HCT116 (cell line): ENCODE measurements around the gene TOB2. TPM values are rescaled to one million over a fixed set of nuclear protein-coding genes. Genes with fewer than 3 reads are reported as not detected.

Experiments used
- ATAC-seq: fragments of 200-7000 bp; cut with Tn5 transposase; 2 replicates; pipeline ENCODE4 v1.9.1; 2020; ENCODE audit warnings: mild to moderate bottlenecking, moderate library complexity
- BruUV-seq: library from RNA; stranded (reverse); fragments of 400-500 nt; replicated peaks from 2 replicates; lab custom pipeline; 2021; lab: Mats Ljungman, UMichigan
- CTCF ChIA-PET: fragments of 300-600 bp; sonication (Branson Sonifier 250); formaldehyde crosslinking; loops from one replicate; lab custom pipeline; 2021; ENCODE audit warnings: antibody characterized with exemption; lab: Charles Lee
- POLR2A ChIA-PET: fragments of 300-600, 350-600 bp; sonication (Branson Sonifier 250); formaldehyde crosslinking; loops from one replicate; lab custom pipeline; 2021; ENCODE audit warnings: antibody characterized with exemption; lab: Charles Lee
- RAD21 ChIA-PET, 2 experiments: fragments of 300-600 bp; sonication (Branson Sonifier 250); formaldehyde crosslinking; loops; one replicate each; lab custom pipeline; 2023; ENCODE audit warnings: low total read pairs in 2 of 2; ENCODE audit not compliant: uncharacterized antibody in 2 of 2, unreplicated experiment in 2 of 2, low non-redundant PET in 1 of 2; lab: Charles Lee
- DNase-seq: peaks from one replicate; pipeline ENCODE4 v3.0.0-alpha.2; 2010; ENCODE audit warnings: low read depth, low spot score
- H2AFZ ChIP-seq: fragments of 200-600 bp; shearing (Covaris generic), sonication (generic); 2 replicates; pipeline ENCODE4 v1.6.1; 2017; ENCODE audit warnings: low read depth, mixed run types, mixed read lengths, antibody characterized with exemption, low read length; ENCODE audit not compliant: poor library complexity, severe bottlenecking
- H3K27ac ChIP-seq: 2 replicates; pipeline ENCODE4 v1.5.1; 2012; ENCODE audit warnings: low read depth, low read length
- H3K27me3 ChIP-seq: fragments of 200-600 bp; sonication (generic); 2 replicates; pipeline ENCODE4 v1.6.1; 2016; ENCODE audit warnings: mixed run types, low read length, mixed read lengths; ENCODE audit not compliant: insufficient read depth
- H3K36me3 ChIP-seq, 2 experiments: fragments of 200-500 bp in 1 of 2; fragments of 200-600 bp in 1 of 2; sonication (Bioruptor generic) in 1 of 2; sonication (generic) in 1 of 2; 2 replicates each; pipeline versions ENCODE4 v1.5.1 to v1.6.1; 2014 to 2016; ENCODE audit warnings: low read length in 2 of 2, inconsistent platforms in 1 of 2, mixed read lengths in 1 of 2, mixed run types in 1 of 2; ENCODE audit not compliant: insufficient read depth in 2 of 2, control insufficient read depth in 1 of 2
- H3K4me1 ChIP-seq, 2 experiments: fragments of 200-600 bp in 1 of 2; sonication (generic) in 1 of 2; 2 replicates each; pipeline versions ENCODE4 v1.5.1 to v1.6.1; 2012 to 2017; ENCODE audit warnings: low read length in 2 of 2, inconsistent platforms in 1 of 2, mild to moderate bottlenecking in 1 of 2, mixed read lengths in 1 of 2, mixed run types in 1 of 2, moderate library complexity in 1 of 2; ENCODE audit not compliant: insufficient read depth in 2 of 2, control insufficient read depth in 1 of 2
- H3K4me2 ChIP-seq: fragments of 200-600 bp; sonication (generic); 2 replicates; pipeline ENCODE4 v1.6.1; 2017; ENCODE audit warnings: mixed run types, low read length, mixed read lengths
- H3K4me3 ChIP-seq, 2 experiments: fragments of 200-600 bp in 1 of 2; sonication (generic) in 1 of 2; replicated peaks in 1 of 2; 2 replicates each; pipeline ENCODE4 v1.5.1; 2011 to 2016; ENCODE audit warnings: low read length in 2 of 2, control low read depth in 1 of 2, low read depth in 1 of 2, mild to moderate bottlenecking in 1 of 2, mixed read lengths in 1 of 2, mixed run types in 1 of 2
- H3K79me2 ChIP-seq: fragments of 200-600 bp; sonication (generic); 2 replicates; pipeline ENCODE4 v1.6.1; 2017; ENCODE audit warnings: mild to moderate bottlenecking, mixed run types, low read length, moderate library complexity, mixed read lengths; ENCODE audit not compliant: insufficient read depth
- H3K9ac ChIP-seq: fragments of 200-600 bp; sonication (generic); 2 replicates; pipeline ENCODE4 v1.6.1; 2016; ENCODE audit warnings: low read length, mixed read lengths
- H3K9me2 ChIP-seq: fragments of 200-600 bp; sonication (generic), shearing (Covaris generic); 2 replicates; pipeline ENCODE4 v1.6.1; 2017; ENCODE audit warnings: mixed run types, mild to moderate bottlenecking, moderate library complexity; ENCODE audit not compliant: insufficient read depth
- H3K9me3 ChIP-seq, 2 experiments: fragments of 200-500 bp in 1 of 2; fragments of 200-600 bp in 1 of 2; sonication (Bioruptor generic) in 1 of 2; sonication (generic) in 1 of 2; 2 replicates each; pipeline ENCODE4 v1.6.1; 2014 to 2017; ENCODE audit warnings: low read length in 2 of 2, mixed read lengths in 2 of 2, inconsistent platforms in 1 of 2, low read depth in 1 of 2, mild to moderate bottlenecking in 1 of 2, mixed run types in 1 of 2, moderate library complexity in 1 of 2; ENCODE audit not compliant: control insufficient read depth in 1 of 2, insufficient read depth in 1 of 2
- H4K20me1 ChIP-seq: fragments of 200-600 bp; sonication (generic), shearing (Covaris generic); 2 replicates; pipeline ENCODE4 v1.6.1; 2017; ENCODE audit warnings: mixed run types, mild to moderate bottlenecking, moderate library complexity; ENCODE audit not compliant: insufficient read depth
- EZH2 ChIP-seq: fragments of 200-600 bp; sonication (generic); IDR thresholded peaks from 2 replicates; pipeline ENCODE4 v1.6.1; 2017; ENCODE audit warnings: antibody characterized with exemption, mixed run types
- MAX ChIP-seq: IDR thresholded peaks from 2 replicates; pipeline ENCODE4 v1.6.1; 2012
- REST ChIP-seq: IDR thresholded peaks from 2 replicates; pipeline ENCODE4 v1.6.1; 2012; ENCODE audit warnings: low read depth
- SIN3A ChIP-seq: IDR thresholded peaks from 2 replicates; pipeline ENCODE4 v1.6.1; 2012; ENCODE audit warnings: low read depth
- intact Hi-C: fragments of 100-400 bp; cut with micrococcal nuclease; formaldehyde crosslinking; loops from 2 replicates; pipeline ENCODE4 v1.10.0; 2022
- total RNA-seq: library from RNA; stranded (reverse); gene quantifications from one replicate; pipeline ENCODE4 v1.2.1, GENCODE V29; 2021; ENCODE audit not compliant: unreplicated experiment

TOB2 gene
- total RNA-seq, 1 experiment from 2014 or later = 55.2 TPM

GRCh38 chr22:41479671-41480396 is 33.2 kb upstream of the TOB2 start:
- H3K4me2 ChIP-seq = no peak overlapping the region
- H3K9me2 ChIP-seq = no peaks in the 10 kb centered on the region
- no peaks in the 10 kb centered on the region for H3K9me3 ChIP-seq
- peaks cover 3 to 29% of the 10 kb centered on the region in 2 experiments; a peak in 3 of 4 replicates for H3K4me1 ChIP-seq
- ChIA-PET POLR2A (interaction anchor here (2.0 kb wide), 1 partner anchor 11 kb away, joined by 6 read pairs; the partner anchor contains the start of genes ACO2 and PHF5A), CTCF (interaction anchor here (0.9 kb wide), 1 partner anchor 38 kb away, joined by 3 read pairs; no protein-coding TSS in a partner anchor), RAD21 (no interaction called here)
- H3K27ac ChIP-seq = no peak overlapping the region
- no peak overlapping the region for H3K4me3 ChIP-seq
- no peak for TF ChIP-seq EZH2
- TF ChIP-seq MAX = no peak
- no peak for TF ChIP-seq SIN3A
- TF ChIP-seq REST = no peak
- intact Hi-C loops = no loop called here
- no peaks in the 10 kb centered on the region for H3K27me3 ChIP-seq
- no peak overlapping the region for H2AFZ ChIP-seq
- peaks cover 95% of the 10 kb centered on the region for H3K79me2 ChIP-seq
- ATAC-seq (no peak), DNase-seq (no peak)
- H3K9ac ChIP-seq = no peak overlapping the region
- peaks cover 12% of the 10 kb centered on the region; the same call in 1 of the 2 replicates for H4K20me1 ChIP-seq
- 0 out of 4 replicates have a peak, but pooled peaks cover 0 to 3% of the 10 kb centered on the region in 2 experiments for H3K36me3 ChIP-seq
- BruUV-seq = no TSS peak
